Measurements from ENCODE around the gene LRRC51.
"Not testable (repeated sequence)": the region's sequence is repeated elsewhere in the genome, so short reads cannot be mapped to it uniquely, and the experiment has no call there.

The LRRC51 gene

DNA sequence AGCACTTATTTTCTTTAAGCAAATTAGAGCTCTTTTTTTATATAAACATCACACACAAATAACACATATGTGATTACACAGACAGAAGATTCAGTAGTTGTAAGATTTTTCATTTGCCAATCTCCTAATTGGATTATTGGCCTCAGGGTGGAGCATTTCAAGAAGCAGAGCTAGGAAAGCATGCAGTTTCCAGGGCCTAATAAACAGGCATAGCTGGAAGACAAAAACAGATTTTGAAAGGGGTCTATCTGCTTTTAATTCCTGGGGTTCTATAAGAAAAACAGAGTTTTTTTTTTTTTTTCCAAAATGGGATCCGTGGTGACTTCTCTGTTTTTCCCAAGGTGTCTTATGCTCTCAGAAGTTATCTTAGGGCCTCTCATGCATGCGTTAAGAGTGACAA is 47.3 kb downstream of the LRRC51 start:
- no peak for DNase-seq (ENCODE audit: low read depth)
- H3K4me3 ChIP-seq (ENCODE audit: low read depth, low read length), result no peak overlapping the region
- TF ChIP-seq, protein P1, sequence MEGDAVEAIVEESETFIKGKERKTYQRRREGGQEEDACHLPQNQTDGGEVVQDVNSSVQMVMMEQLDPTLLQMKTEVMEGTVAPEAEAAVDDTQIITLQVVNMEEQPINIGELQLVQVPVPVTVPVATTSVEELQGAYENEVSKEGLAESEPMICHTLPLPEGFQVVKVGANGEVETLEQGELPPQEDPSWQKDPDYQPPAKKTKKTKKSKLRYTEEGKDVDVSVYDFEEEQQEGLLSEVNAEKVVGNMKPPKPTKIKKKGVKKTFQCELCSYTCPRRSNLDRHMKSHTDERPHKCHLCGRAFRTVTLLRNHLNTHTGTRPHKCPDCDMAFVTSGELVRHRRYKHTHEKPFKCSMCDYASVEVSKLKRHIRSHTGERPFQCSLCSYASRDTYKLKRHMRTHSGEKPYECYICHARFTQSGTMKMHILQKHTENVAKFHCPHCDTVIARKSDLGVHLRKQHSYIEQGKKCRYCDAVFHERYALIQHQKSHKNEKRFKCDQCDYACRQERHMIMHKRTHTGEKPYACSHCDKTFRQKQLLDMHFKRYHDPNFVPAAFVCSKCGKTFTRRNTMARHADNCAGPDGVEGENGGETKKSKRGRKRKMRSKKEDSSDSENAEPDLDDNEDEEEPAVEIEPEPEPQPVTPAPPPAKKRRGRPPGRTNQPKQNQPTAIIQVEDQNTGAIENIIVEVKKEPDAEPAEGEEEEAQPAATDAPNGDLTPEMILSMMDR (IDR thresholded peaks at IDR 0.05; ENCODE audit: low read depth, low read length, missing control alignments), result no peak

DNA sequence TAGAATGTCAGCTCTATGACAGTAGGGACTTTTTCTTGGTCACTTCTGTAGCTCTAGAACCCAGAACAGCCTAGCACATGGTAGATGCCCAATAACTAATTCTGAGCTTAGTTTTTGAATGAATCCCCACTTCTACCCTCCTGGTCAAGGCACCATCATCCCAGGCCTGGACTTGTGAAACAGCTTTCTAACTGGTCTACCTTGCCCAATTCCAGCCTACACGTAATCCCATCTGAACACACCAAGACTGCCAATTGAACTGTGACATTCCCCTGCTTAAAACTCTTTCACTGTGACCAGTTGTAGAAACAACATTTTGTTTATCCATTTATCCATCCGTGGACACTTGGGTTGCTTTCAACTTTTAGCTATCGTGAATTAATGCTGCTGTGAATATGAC is 48.7 kb downstream of the LRRC51 start:
- TF ChIP-seq, protein P1 (IDR thresholded peaks at IDR 0.05; ENCODE audit: low read depth, low read length, missing control alignments), result no peak
- DNase-seq (ENCODE audit: low read depth), result no peak
- no peak overlapping the region for H3K4me3 ChIP-seq (ENCODE audit: low read depth, low read length)

DNA sequence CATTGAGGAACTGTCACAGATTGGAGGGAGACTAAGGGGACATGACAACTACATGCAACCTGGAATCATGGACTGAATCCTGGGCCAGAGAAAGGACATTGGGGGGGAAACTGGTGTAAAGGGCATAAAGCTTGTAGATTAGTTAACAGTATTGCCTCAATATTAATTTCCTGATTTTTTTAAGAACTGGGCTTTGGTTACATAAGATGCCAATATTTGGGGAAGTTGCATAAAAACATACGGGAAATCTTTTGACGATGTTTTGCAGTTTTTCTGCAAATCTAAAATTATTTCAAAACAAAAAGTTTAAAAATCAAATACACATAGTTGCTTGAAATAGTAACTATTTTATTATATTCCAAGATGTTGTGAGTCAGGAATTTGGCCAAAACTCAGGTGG is 52.0 kb downstream of the LRRC51 start:
- no peak for DNase-seq (ENCODE audit: low read depth)
- H3K4me3 ChIP-seq (ENCODE audit: low read depth, low read length), result no peak overlapping the region
- TF ChIP-seq, protein P1 (IDR thresholded peaks at IDR 0.05; ENCODE audit: low read depth, low read length, missing control alignments), result no peak

DNA sequence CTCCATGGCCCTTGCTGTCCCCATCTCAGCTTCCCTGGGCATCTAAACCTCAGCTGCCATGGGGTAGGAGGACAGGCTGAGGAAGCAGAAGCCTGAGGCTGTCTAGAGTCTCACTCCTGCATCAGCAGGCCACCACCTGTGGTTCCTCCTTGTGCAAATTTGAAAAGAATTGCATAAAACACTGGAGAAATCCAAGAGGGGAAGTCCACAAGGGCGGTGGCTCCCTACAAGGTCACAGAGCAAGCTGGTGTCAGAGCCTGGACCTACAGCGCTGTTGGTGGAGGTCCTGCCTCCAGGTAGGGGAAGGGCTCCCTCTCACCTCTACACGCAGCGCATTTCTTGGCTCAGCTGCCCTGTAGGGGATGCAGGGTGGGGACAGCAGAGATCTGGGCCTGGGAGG is 54.8 kb downstream of the LRRC51 start, which contains the start of gene FOLR3:
Gene FOLR3 (plus strand): TSS at position 253 of the 400 bp plus-strand sequence. CDS start 228 bp downstream, outside the sequence.
- H3K4me3 ChIP-seq (ENCODE audit: low read depth, low read length); DNase-seq (ENCODE audit: low read depth): not testable (repeated sequence)

DNA sequence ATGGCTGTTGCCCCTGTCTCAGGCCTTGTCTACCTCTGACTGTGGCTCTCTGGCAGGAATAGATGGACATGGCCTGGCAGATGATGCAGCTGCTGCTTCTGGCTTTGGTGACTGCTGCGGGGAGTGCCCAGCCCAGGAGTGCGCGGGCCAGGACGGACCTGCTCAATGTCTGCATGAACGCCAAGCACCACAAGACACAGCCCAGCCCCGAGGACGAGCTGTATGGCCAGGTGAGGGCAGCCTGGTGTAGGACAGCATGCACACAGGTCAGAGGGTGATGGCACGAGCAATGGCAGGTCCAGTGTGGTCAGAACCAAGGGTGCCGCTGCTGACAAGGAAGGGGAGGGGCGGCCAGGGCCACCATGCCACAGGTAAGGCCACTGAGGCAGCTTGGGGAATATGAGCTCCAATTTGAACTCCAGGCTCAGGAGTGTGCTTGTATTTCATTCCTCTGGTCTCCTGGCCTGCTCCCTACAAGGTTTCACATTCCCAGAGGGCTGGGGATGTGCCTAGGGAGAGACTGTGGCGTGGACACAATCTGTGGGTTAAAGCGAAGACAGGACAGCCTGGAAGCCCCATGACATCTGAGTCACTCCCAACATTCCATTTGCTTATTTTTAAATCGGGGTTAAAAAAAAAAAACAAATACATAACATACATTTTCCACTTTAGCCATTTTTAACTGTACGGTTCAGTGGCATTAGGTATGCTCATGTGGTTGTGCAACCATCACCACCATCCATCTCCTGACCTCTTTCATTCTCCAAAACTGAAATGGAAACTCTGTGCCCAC is 55.4 kb downstream of the LRRC51 start:
- TF ChIP-seq, protein P1 (IDR thresholded peaks at IDR 0.05; ENCODE audit: low read depth, low read length, missing control alignments), result no peak
- no peak for DNase-seq (ENCODE audit: low read depth)
- no peak overlapping the region for H3K4me3 ChIP-seq (ENCODE audit: low read depth, low read length)

DNA sequence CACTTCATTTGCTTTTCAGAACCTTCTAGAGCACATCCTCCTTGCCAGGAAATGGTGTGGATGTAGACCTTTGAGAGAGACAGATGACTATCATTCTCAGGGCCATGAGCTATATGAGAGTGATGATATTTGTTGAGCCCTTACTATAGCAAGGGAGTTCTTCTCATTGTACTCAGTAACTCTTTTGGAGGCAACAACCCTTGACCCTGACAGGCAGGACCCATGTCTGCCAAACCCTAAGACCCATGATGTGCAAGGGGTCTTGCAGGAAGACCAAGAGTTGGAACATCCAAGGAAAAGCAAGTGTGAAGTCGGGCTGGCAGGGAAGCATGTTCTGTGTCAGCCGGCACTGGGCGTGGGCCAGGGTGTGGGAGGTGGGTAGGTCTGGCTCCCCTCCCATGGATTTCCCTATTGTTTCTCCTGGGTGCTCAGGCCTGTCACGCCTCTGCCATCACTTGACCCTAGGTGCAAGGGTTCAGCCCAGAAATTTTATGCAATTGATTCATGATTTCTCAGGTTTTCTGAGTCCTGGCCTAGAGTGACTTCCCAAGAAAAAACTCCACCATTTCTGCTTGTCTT is 56.1 kb downstream of the LRRC51 start:
- H3K4me3 ChIP-seq (ENCODE audit: low read depth, low read length), result no peak overlapping the region
- DNase-seq (ENCODE audit: low read depth), result no peak
- TF ChIP-seq, protein P1 (IDR thresholded peaks at IDR 0.05; ENCODE audit: low read depth, low read length, missing control alignments), result no peak

DNA sequence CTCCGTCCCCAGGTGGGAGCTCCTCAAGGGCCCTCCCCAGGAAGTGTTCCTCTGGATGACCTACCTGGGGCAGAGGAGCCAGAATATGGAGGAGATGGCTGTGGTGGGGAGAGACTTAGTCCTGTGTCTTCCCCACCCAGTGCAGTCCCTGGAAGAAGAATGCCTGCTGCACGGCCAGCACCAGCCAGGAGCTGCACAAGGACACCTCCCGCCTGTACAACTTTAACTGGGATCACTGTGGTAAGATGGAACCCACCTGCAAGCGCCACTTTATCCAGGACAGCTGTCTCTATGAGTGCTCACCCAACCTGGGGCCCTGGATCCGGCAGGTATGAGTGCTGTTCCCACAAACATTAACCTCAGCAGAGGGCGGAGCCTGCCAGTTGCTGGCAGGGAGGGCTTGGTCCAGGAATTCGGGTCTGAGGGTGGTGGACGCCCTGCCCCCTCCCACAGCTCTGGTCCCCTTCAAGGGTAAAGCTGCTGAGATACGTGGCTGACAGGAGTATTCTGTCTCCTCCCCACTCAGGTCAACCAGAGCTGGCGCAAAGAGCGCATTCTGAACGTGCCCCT is 58.3 kb downstream of the LRRC51 start:
- no peak for DNase-seq (ENCODE audit: low read depth)
- TF ChIP-seq, protein P1 (IDR thresholded peaks at IDR 0.05; ENCODE audit: low read depth, low read length, missing control alignments), result no peak
- H3K4me3 ChIP-seq (ENCODE audit: low read depth, low read length), result no peak overlapping the region
